HUES48 (cell line): ENCODE measurements around the gene ANTXR2.
A peak's percentile ranks its signal among the peaks of the same experiment; 100 is the strongest.

Source experiments
- H3K27ac ChIP-seq: one replicate; pipeline ENCODE4 v1.7.0; 2013; ENCODE audit warnings: low read depth, low read length, inconsistent platforms
- H3K27me3 ChIP-seq: 2 replicates; pipeline ENCODE4 v1.6.1; 2013; ENCODE audit warnings: mild to moderate bottlenecking, low read length; ENCODE audit not compliant: control insufficient read depth, insufficient read depth
- H3K36me3 ChIP-seq: 2 replicates; pipeline ENCODE4 v1.6.1; 2013; ENCODE audit warnings: low read length; ENCODE audit not compliant: control insufficient read depth, insufficient read depth
- H3K4me1 ChIP-seq: 2 replicates; pipeline ENCODE4 v1.6.1; 2013; ENCODE audit warnings: mild to moderate bottlenecking, low read length; ENCODE audit not compliant: control insufficient read depth, insufficient read depth
- H3K4me3 ChIP-seq: 2 replicates; pipeline ENCODE4 v1.5.1; 2013; ENCODE audit warnings: mild to moderate bottlenecking, low read depth, low read length
- H3K9ac ChIP-seq: 2 replicates; pipeline ENCODE4 v1.6.1; 2013; ENCODE audit warnings: mild to moderate bottlenecking, low read depth, low read length, moderate library complexity
- H3K9me3 ChIP-seq: 2 replicates; pipeline ENCODE4 v1.6.1; 2013; ENCODE audit warnings: low read length; ENCODE audit not compliant: control insufficient read depth, insufficient read depth

ANTXR2 gene

DNA sequence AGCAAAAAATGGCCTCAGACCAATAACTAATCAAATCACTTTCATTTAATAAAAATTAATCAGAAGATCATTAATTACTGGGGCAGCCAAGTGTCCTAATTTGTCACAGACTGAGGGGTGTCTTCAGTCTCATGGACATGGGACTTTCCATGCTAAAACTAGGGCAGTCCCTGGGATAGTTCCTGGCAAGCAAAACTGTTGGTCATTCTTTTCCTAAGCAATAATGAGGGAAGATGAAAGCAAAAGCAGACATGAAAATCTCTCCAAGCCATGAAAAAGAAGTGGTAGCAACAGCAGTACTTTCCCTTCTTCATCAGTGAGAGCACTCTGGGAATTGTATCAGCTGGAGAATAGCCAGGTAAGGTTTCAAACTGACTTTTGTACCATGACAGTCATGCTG, 3.7 kb upstream of the ANTXR2 start:
- H3K4me1 ChIP-seq = peaks cover 6% of the 10 kb centered on the region; the same call in 1 of the 2 replicates
- H3K36me3 ChIP-seq = no peaks in the 10 kb centered on the region
- no peak overlapping the region for H3K27ac ChIP-seq
- no peak overlapping the region for H3K4me3 ChIP-seq
- H3K27me3 ChIP-seq = peaks cover 17% of the 10 kb centered on the region
- no peaks in the 10 kb centered on the region for H3K9me3 ChIP-seq
- H3K9ac ChIP-seq = no peak overlapping the region

DNA sequence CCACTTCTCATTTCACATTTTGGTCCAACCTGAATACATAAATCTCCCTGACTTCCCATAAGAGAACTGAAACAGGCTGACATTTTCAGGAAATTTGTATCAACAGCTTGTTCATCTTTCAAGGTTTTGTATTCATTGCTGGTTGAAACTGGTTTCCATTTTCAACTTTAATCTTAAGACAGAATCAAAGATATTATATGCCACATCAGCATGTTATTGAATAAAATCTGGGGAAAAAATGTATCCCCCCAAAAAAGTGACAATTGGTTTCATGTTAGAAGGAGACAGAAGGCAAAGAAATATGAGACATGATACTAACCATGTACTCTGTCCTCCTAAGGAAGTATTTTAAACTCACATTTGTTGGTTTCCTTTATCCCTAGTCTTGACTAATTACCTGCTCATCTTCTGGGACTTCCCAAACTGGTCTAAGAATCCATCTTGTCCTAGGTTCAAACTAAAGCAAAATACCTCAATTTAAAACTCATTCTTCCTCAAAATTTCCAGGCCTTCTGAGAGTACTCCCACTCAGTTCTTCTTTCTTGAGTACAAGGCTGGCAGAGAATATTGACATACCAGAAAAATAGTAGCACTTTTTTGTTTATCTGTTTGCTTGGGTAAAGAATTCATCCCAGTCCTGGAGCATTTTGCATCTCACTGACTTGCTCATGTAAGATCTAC, 3.1 kb upstream of the ANTXR2 start:
- Histone ChIP-seq H3K27ac (no peak overlapping the region), H3K4me3 (no peak overlapping the region), H3K4me1 (peaks cover 10% of the 10 kb centered on the region), H3K9me3 (no peaks in the 10 kb centered on the region), H3K27me3 (peaks cover 22% of the 10 kb centered on the region), H3K36me3 (no peaks in the 10 kb centered on the region), H3K9ac (no peak overlapping the region)

DNA sequence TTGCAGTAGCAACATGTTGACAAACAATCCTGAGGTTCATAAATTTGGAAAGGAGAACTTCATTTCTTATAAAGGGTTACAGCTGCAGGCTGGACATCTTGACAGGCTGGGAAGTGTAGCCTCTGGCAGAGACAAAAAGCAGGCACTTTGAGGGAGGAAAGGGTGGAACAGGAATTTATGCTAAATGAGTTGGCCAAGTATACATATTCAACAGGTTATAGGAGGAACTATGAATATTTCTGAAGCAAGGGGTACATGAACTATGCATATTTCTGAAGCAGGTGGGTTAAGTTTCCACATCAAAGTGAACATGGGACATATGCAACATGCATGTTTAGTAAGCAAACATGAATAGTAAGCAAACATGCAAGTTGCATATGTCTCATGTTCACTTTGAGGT, 1.6 kb upstream of the ANTXR2 start:
- H3K27me3 ChIP-seq = peaks cover 30% of the 10 kb centered on the region
- no peak overlapping the region for H3K9ac ChIP-seq
- H3K36me3 ChIP-seq = no peaks in the 10 kb centered on the region
- H3K27ac ChIP-seq = no peak overlapping the region
- peaks cover 14% of the 10 kb centered on the region for H3K4me1 ChIP-seq
- no peaks in the 10 kb centered on the region for H3K9me3 ChIP-seq
- no peak overlapping the region for H3K4me3 ChIP-seq

DNA sequence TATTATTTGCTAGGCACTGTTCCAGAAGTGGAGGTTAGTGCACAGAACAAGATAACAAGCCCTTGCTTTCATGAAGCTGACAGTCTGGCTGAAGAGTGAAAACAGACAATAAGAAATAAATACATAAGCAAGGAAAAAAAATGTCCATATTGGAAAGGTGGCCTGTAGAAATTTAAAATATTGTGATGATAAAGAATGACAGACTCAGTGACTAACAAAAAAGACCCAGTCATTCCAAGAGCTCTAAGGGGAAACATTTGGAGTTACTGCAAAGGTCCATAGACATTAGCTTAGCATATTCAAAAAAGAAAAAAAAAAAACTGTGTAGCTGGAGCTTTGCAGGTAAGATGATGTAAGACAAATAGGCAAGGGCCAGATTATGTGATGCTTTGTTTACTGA, 1.0 kb upstream of the ANTXR2 start:
- peaks cover 14% of the 10 kb centered on the region for H3K4me1 ChIP-seq
- H3K9me3 ChIP-seq = no peaks in the 10 kb centered on the region
- no peak overlapping the region for H3K27ac ChIP-seq
- H3K27me3 ChIP-seq = peaks cover 30% of the 10 kb centered on the region
- H3K9ac ChIP-seq = no peak overlapping the region
- H3K4me3 ChIP-seq = no peak overlapping the region
- no peaks in the 10 kb centered on the region for H3K36me3 ChIP-seq

DNA sequence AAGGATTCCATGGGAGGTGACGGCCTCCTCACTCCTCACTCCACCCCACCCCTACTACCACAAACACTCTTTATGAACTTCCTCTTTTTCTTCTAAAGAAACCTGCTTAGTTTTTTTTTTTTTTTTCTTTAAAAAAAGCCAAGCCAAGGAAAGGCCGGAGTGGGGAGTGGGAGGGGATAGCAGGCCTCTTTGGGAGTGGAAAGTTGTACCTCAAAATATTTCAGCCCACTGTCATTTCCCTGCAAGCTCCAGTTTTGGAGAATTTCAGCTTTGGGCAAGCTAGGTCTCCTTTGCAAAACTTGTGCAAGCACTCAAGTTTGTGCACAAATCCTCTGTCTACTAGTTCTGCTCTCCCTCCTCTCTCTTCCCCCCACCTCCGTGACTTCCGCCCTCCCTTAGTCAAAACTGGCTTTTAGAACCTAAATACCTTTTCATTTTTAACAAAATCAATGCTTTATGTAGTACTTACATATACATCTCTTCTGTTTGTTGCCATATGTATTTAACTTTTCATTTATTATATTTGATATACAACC, 512 bp upstream of the ANTXR2 start:
- Histone ChIP-seq H3K4me3 (peak overlapping the region; percentile 80), H3K36me3 (no peaks in the 10 kb centered on the region), H3K4me1 (peaks cover 14% of the 10 kb centered on the region), H3K27ac (peak overlapping the region; percentile 83), H3K27me3 (peaks cover 30% of the 10 kb centered on the region), H3K9me3 (no peaks in the 10 kb centered on the region), H3K9ac (no peak overlapping the region)

DNA sequence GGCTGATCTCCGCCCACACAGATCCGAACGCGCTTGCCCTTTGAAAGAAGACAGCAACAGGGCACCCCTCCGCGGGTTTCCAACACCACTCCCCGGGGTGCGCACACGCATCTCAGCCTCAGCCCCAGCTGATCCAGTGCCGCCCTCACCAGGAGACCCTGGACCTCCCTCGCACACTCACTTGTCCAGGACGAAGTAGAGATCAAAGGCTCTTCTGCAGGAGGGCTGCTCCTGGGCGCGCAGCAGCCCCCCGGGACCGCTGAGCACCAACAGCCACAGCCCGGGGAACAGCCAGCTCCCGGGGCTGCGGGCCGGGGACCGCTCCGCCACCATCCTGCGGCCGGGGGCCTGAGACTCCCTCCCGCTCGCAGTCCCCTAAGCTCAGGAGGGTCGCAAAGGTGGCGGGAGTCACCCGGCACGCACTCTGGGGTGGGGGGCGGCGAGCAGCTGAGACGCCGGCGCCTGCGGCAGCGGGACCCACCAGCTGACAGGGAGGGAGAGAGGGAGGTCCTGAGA, 743 bp downstream of the ANTXR2 start:
- Histone ChIP-seq H3K27me3 (peaks cover 30% of the 10 kb centered on the region), H3K36me3 (no peaks in the 10 kb centered on the region), H3K9ac (0 out of 2 replicates have a peak overlapping the region, but pooled peaks have one; percentile 8), H3K4me1 (peaks cover 14% of the 10 kb centered on the region), H3K4me3 (peak overlapping the region; percentile 80), H3K27ac (peak overlapping the region; percentile 83), H3K9me3 (no peaks in the 10 kb centered on the region)

DNA sequence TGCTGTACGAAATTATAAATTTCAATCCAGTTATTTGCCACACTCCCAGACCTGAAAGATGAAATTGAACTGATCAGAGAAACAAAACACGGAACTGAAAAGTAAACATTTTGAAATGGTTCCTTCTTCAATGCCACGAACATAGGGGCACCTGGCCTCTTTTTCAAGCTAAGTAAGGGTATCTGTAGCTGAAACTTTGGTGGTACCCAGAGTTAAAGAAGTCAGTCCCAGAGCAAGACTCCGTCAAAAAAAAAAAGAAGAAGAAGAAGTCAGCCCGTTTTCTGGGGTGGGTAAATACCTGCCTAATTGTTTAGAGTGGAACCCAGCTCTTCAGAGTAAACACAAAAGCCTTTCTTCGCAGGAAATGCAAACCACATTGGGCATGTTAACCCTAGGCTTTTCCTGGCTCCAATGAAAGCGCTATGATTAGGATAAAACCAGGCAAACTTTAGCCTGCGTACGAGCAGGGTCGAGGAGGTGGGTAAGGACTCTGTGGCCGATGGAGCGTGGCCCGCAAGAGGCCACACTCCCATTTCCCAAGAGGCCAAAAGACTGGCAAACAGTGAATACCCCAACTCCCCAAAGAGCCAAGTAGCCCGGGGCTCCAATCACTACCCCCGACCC, 1.3 kb downstream of the ANTXR2 start:
- Histone ChIP-seq H3K4me3 (peak overlapping the region; percentile 80), H3K27ac (peak overlapping the region; percentile 83), H3K4me1 (peaks cover 14% of the 10 kb centered on the region), H3K27me3 (peaks cover 30% of the 10 kb centered on the region), H3K36me3 (no peaks in the 10 kb centered on the region), H3K9me3 (no peaks in the 10 kb centered on the region), H3K9ac (0 out of 2 replicates have a peak overlapping the region, but pooled peaks have one; percentile 8)

DNA sequence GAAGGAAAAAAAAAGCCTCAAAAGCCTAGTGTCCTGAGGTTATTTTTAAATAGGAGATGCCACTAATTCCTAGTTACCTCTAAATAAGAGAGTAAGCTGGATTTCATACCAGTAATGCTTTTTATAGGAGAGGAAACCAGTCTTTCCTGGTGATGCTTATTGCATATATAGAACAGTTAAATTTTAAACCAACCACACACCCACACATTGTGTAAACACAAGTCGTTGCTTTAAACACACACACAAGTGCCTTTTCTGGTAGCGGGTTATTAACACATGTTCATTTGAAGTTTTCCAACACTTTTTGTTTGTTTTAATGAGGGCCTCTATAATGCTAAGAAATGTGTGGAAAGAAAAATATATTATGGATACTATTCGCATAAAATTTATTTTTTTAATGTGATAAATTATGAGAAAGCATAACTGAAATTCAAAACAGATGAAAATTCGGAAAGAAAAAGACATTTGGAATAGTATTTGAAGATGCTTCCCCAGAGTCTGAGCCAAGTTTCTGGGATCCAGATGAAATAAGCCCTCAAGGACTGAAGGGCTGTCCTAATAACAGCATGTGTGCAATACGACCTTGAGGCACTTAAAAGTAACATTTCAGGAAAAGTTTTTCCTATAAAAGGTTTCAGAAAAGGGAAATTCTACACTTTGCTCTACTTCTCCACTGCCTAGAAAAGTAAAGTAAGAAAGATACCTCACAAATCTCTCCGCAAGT, 2.0 kb downstream of the ANTXR2 start:
- Histone ChIP-seq H3K4me3 (peak overlapping the region; percentile 80), H3K9ac (no peak overlapping the region)

DNA sequence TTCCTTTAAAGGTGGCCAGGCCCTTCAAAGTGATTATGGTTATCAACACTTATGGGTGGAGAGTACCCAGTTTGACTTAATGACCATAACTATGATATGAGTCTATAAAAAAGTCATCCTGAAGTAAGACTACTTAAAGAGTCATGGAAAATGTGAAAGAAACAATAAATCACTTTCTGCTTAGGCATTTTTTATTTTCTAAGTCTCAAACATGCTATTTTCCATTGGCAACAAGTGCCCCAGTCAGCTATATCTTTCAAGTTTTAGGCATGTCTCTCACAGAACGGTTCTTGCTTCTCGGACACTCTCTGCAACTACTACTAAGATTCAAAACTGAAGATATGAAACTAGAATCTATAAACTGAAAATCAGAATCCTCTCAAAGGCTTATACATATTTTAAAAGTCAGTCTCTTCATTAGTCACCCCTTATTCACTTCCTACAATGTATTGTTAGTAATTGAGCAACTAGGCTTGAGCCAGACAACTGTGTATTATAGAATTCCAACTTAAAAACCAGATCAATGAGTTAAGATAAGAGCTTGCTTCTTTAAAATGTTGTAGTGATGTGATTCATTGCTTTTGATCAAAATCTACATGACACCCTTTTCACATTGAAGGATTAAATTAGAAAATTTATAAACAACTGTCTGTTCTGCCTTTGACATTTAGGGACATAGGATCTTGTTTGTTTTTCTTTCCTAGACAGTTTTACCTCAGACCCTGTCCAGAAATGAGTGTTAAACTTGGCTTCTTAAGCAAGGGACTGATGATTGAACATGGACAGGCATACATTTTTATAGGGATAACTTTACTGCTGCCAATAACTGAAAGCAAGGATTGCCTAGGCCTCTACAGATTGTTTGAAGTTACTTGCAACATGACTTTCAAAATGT, 2.9 kb downstream of the ANTXR2 start:
- peaks cover 14% of the 10 kb centered on the region for H3K4me1 ChIP-seq
- no peaks in the 10 kb centered on the region for H3K36me3 ChIP-seq
- no peak overlapping the region for H3K27ac ChIP-seq
- no peak overlapping the region for H3K4me3 ChIP-seq
- H3K9me3 ChIP-seq = no peaks in the 10 kb centered on the region
- H3K27me3 ChIP-seq = peaks cover 30% of the 10 kb centered on the region
- no peak overlapping the region for H3K9ac ChIP-seq

More for the DNA sequence above, 2.0 kb downstream of the ANTXR2 start:
- Histone ChIP-seq H3K27ac (no peak overlapping the region), H3K36me3 (no peaks in the 10 kb centered on the region), H3K4me1 (peaks cover 14% of the 10 kb centered on the region), H3K27me3 (peaks cover 30% of the 10 kb centered on the region), H3K9me3 (no peaks in the 10 kb centered on the region)

DNA sequence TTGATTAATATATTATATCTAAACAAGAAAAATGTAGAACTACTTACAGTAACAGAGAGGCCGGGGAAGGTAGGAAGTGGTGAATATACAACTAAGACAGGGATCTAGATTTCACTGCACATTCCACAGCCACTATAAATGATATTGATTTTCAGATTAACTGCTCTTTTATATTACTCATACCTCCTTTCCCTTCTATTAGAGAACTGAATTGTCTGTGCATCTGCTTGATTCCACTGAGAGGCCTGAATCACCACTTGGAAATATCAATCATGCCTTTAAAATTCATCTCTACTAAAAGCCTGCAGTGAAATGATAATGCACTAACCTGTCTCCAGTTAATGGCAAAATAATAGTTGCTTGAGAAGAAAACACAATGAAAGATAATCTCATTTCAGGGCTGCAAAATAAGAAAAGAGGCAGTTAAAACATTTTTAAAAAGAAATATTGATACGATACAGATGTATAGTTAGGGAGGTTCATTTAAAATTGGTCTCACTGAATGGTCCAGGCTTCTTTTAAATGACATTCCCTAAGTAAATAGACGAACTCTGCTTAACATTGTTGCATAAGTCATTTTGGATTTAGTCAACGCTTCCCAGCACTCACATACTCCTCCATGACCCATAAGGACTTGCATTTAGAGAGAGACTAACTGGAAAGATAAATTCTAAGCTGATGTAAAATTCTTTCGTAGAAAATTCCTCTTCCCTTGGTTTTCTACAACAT, 3.8 kb downstream of the ANTXR2 start:
- Histone ChIP-seq H3K27me3 (peaks cover 25% of the 10 kb centered on the region), H3K36me3 (no peaks in the 10 kb centered on the region), H3K27ac (no peak overlapping the region), H3K9ac (no peak overlapping the region), H3K4me1 (peaks cover 14% of the 10 kb centered on the region), H3K9me3 (no peaks in the 10 kb centered on the region), H3K4me3 (no peak overlapping the region)
